ENCODE data around the gene ADAM15.

The ADAM15 gene

DNA sequence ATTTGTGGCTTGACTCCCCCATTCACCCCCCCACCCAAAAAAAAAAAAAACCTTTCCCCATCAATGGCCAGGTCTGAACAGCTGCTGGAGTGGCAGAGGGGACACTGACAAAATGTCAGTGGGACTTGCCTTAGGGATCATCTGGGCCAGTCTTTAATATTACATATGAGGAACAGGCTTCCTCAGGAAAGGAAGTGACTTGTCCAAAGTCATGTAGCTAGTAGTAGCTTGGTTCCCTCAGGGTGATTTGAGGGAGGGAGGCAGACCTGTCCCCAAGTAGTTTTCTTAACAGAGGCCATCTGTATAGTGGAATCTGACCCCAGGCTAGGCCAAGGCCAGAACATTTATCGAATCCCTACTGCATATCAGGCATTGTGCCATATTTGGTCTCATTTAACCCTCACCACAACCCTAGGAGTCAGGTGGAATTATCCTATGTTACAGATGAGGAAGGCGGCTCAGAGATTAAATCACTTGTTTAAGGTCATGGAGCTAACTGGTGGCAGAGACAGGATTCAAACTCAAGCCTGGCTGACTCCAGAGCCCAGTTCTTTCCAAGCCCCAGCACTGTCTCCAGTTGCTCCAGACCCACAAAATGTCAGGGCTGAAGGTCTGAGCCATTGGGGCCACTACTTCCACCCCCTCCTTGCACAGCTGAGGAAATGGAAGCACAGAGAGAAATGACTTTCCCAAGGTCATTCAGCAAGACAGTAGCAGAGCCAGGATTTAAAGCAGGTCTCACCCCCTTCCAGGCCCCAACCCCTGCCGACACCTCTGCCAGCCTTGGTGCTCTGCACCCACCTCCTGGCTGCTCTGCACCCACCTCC is 38.1 kb upstream of the ADAM15 start:
- no peak for DNase-seq

DNA sequence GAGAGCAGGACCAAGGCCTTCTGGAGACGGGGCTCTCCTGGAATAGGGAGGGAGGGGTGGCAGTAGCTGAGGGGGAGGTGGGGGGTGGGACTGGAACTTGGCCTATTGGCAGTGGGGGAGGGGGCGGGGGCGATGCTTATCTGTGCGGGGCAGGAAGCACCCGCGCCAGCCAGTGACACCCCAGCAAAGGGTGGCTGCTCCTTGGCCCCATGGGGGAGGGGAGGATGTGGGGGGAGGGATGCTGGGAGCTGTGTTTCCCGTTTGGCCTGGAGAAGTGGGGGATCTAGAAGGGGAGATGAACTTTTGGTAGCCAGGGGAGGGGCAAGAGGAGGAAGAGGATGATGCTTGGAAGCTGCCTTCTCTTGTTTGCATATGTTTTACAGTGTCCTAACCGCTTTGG is 37.5 kb upstream of the ADAM15 start:
- DNase-seq = no peak

DNA sequence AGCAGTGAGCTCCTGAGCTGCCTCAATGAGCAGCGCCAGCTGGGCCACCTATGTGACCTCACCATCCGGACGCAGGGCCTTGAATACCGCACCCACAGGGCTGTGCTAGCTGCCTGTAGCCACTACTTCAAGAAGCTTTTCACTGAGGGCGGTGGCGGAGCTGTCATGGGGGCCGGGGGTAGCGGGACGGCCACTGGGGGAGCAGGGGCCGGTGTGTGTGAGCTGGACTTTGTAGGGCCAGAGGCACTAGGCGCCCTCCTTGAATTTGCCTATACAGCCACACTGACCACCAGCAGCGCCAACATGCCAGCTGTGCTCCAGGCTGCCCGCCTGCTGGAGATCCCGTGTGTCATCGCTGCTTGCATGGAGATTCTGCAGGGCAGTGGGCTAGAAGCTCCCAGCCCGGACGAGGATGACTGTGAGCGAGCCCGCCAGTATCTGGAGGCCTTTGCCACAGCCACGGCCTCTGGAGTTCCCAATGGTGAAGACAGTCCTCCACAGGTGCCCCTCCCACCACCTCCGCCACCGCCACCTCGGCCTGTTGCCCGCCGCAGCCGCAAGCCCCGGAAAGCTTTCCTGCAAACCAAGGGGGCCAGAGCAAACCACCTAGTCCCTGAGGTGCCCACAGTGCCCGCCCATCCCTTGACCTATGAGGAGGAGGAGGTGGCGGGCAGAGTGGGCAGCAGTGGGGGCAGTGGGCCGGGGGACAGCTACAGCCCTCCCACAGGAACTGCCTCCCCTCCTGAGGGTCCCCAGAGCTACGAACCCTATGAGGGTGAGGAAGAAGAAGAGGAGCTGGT is 36.2 kb upstream of the ADAM15 start:
- DNase-seq = no peak

- DNase-seq = no peak
These were observed 35.4 kb upstream of the ADAM15 start for GRCh38 chr1:155015527-155016230.

DNA sequence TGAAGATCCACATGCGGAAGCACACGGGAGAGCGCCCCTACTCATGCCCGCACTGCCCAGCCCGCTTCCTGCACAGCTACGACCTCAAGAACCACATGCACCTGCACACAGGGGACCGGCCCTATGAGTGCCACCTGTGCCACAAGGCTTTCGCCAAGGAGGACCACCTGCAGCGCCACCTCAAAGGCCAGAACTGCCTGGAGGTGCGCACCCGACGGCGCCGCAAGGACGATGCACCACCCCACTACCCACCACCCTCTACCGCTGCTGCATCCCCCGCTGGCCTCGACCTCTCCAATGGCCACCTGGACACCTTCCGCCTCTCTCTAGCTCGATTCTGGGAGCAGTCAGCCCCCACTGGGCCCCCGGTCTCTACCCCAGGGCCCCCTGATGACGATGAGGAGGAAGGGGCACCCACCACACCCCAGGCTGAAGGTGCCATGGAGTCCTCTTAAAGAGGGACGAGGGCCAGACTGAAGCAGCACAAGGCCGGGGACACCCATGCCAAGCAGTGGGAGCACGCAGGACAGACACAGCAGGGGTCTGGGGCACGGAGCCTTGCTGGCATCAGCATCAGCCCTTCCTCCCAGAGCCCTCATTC is 34.8 kb upstream of the ADAM15 start:
- no peak for DNase-seq

DNA sequence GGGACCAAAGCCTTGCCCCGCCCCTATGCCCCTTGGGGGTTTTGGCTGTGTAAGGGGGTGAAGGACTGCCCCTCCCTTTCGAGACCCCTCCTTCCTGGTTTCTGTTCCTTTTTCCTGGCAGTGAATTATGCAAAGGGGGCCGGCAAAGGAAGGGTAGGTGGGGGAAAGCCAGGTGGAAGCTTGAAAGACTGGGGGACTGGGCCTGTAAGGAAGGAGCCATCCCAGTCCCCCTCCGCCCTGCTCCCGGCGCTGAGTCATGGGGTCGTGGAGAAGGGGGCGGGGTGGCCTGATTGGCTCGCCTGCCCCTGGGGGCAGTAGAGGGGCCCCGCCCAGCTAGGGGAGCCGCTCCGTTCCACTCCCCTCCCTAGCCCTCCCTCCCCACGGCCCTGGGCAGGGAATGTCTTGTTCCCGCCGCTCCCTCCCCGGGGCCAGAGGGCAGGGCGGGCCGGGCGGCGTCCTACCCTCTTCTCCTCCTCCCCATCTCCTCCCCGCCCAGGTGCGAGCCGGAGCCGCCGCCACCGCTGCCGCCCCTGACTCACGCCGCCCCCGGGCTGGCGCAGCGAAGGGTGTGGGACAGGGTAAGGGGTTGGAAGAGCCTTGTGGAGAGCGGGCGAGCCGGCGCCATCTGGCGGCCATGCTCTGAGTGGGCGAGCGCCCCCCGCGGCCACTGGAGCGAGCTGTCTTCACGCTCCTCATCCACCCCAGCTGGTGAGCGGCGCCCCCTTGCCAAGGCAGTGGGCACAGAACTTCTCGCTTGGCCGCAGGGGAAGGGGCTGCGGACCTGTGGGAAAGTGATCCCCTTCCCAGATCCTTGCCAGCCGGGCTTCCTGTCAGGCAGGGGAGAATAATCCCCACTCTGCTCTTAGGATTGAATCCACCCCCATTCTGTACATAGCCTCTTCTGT is 33.8 kb upstream of the ADAM15 start:
- peak; percentile 91 for DNase-seq

GRCh38 chr1:155017946-155018316 is 33.2 kb upstream of the ADAM15 start:
- DNase-seq = no peak

DNA sequence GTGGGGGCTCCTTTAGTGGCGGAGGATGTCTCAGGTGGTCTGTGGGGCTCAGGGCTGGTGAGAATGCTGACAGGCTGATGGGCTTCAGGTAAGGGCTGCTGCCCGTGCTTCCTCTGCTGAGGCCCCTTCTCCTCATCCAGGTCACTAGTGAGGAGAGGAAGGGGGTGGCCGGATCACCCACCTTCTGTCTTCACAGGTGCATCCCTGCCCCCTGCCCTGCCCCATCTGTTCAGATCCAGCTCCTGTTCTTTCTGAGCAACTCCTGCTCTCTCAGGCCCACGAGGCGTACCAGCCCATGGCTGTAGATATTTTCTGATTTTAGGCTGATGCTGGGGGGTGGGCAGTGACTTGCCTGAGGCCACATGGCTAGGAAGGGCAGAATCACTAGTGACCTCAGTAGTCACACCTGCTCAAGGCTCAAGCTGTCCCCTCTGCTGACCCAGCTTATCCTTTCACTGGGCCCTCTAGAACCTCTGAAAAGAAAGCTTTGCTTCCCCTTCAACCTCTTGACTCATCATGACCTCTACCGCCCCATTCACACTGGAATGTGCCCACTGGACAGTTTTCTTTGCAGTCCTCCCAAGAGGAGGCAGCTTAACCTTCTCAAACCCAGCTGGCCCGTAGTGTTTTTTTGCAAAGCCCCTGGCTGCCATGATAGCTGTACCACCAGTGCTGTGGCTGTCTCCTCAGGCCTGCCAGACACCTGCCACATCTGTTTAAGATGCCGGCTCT is 32.3 kb upstream of the ADAM15 start:
- no peak for DNase-seq

- no peak for DNase-seq
These were observed 31.5 kb upstream of the ADAM15 start for GRCh38 chr1:155019377-155020245.

GRCh38 chr1:155022136-155022926 is 28.8 kb upstream of the ADAM15 start:
- no peak for DNase-seq

DNA sequence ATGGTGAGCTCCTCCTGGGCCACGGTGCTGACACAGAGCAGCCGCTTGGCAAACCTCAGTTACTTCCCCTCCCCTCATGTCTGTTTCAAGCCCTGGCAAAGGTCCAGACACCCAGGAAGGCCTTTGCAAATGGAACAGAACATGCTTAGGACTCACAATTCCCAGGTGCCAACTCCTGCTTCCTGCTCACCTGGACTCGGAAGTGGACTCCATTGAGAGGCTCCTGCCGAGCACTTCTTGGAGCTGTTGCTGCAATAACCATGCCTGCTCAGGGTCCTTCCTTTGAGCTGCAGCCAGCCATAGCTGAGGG is 28.2 kb upstream of the ADAM15 start:
- no peak for DNase-seq

DNA sequence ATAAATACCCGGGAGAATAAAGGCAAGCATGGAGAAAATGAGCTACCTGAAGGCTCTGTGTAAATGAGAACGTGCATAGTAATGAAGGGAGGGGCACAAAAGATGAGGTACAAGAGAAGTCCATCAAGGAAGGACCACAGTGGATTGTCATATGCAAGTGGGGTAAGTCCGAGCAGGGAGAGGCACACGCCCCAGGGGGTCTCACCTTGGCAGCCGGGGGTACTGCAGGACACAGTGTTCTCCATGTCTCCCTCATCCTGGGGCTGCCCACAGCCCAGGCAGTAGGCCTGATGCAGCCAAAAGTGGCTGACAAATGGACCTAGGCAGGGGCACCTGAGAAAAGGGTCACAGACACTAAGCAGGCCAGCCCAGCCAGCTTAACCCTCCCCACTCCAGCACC is 27.5 kb upstream of the ADAM15 start:
- DNase-seq = no peak

- no peak for DNase-seq
These were observed 26.8 kb upstream of the ADAM15 start for GRCh38 chr1:155024315-155024714.

- no peak for DNase-seq
These were observed 25.0 kb upstream of the ADAM15 start for GRCh38 chr1:155026154-155026553.

GRCh38 chr1:155026588-155026987 is 24.5 kb upstream of the ADAM15 start:
- DNase-seq = no peak

DNA sequence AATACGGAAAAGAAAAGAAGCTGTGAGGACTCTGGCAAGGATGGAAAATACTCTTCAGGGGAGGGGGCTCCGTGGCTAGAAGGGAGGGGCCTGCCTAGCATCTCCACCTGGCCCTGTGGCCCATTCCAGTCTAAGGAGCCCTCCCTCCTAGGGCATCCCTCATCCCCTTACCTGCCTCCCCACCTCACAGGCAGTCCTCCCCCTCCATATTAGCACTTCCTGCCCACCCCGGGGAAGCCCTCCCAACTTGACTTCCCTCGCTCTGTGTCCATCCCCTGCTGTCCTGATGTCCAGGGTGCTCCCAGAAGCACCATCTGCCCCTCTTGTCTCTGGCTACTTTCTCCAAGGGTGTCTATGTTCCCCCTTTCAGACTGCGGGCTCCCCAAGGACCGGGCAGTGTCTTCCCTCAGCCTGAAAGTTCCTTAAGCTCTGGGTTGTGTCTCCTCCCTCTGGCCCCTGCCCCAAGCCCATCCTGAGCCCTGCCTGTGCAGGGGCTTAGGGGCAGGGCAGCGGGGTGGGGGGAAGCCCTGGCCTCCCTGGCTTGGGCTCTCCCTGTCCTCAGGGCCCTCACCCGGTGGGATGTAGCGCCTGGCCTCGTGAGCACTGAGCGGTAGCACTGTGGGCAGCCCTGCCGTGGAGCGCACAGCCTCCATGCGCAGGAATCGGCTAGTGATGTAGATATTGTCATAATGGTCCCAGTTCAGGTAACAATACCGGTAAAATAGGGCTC is 21.4 kb upstream of the ADAM15 start:
- DNase-seq = no peak

GRCh38 chr1:155030243-155030795 is 20.8 kb upstream of the ADAM15 start:
- DNase-seq = no peak

- DNase-seq = no peak
These were observed 20.2 kb upstream of the ADAM15 start for GRCh38 chr1:155030899-155031298.

DNA sequence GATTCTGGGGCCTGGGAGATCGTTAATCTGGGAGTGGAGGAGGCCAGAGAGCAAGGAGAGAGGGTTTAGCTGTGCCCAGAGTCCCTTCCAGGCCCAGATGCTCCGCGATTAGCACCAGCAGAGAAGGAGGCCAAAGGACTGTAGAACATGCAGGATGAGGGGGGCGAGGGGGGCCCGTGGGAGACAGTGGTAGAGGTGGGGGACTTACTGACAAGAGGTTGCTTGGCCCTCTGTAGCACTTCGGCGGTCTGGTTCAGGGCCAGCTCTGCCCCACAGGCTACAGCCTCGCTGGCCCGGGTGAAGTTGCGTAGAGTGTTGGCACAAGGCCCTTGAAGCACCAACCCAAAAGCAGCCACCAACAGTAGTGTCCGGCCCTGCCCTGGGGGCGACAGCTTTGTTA is 18.2 kb upstream of the ADAM15 start:
- DNase-seq = no peak

Measured in activated CD4-positive, alpha-beta T cell treated with anti-CD3 and anti-CD28 coated beads, Interleukin-10, Interleukin-2, amounts not matched to agents 100 ng/mL and 50 ng/mL, durations not matched to agents 16 hours and 8 hours (primary cell).